Left colon (tissue), 2 donors: ENCODE results near the gene TCEAL7. TPM values are rescaled to one million over a fixed set of nuclear protein-coding genes. Genes with fewer than 3 reads are reported as not detected.
A peak's percentile ranks its signal among the peaks of the same experiment; 100 is the strongest.
"Not testable (repeated sequence)": the region's sequence is repeated elsewhere in the genome, so short reads cannot be mapped to it uniquely, and the experiment has no call there.

Experiments used
- ATAC-seq: fragments of 200-7000 bp; cut with Tn5 transposase; one replicate; pipeline ENCODE4 v1.9.1; 2020; ENCODE audit warnings: mild to moderate bottlenecking, moderate library complexity
- DNase-seq, 2 donors: peaks; one replicate each; pipeline ENCODE4 v3.0.0-alpha.2; 2020
- intact Hi-C, 2 donors: fragments of 100-400 bp; cut with DNase I in 1 of 2; cut with micrococcal nuclease in 1 of 2; formaldehyde crosslinking; loops; one replicate each; pipeline versions ENCODE4 v1.11.2 to v1.14.0; 2022; cut with DNase I, micrococcal nuclease
- long read RNA-seq: library from polyadenylated mRNA; unstranded; transcript quantifications from one replicate; pipeline ENCODE4 v2.0.0, GENCODE V29; 2021
- total RNA-seq, 2 donors: library from RNA; stranded (reverse); fragmentation: NEBNext Ultra II Directional; extraction: Animal tissue kit (Norgen Biotek cat#: 25700); gene quantifications; one replicate each; pipeline ENCODE4 v1.2.1, GENCODE V29; 2021
- donor health status: DM: no; HTN: no; CAD: no.
- donor health status: DM: yes; HTN: yes; CAD: no.

The TCEAL7 gene, protein sequence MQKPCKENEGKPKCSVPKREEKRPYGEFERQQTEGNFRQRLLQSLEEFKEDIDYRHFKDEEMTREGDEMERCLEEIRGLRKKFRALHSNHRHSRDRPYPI
- 1 to 10 TPM; 1.3 to 4.8 TPM for total RNA-seq
- long read RNA-seq, result 0 reads

DNA sequence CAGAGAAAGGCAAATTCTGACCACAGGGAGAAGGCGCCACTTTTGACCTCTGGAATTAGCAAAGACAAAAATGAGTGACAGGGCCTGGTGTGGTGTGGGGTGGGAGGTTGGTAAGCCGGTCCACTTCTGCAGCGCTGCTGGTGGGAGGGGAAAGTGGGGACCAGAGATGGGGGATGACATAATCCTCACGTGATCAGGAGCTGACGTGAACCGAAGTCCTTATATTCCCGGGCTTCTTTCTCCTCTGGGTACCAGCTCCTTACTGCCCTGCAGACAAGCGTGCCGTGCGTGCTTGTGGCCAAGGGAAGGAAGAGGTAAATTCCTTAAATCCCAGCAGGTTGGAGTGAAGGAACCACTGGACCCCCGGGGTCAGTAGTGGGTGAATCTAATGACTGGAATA, at the start of gene TCEAL7:
Gene TCEAL7, plus strand, starts transcription at position 249 of the 400 bp plus-strand sequence. CDS start 1,165 bp downstream, outside the sequence.
- DNase-seq (no peak), ATAC-seq (no peak)
- intact Hi-C loops, result no loop called here

DNA sequence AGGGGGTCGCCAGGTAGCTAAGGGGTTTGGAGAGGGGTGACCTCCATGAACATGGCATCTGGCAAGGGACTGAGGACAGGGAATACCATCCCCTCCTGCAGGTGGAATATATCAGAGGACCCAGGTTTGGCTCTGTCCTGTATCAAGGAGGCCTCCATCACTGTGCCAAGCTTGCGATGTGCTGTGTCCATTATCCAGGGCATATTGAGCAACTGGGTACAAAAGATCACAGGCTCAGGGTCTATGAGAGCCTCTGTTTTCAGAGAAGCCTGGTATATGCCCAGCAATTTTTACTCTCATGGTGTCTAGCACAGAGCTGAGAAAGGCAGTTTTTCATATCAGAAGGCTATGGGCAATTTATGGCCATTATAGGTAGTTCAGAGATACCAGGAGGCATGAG, 36.9 kb upstream of the TCEAL7 start:
- ATAC-seq (no peak), DNase-seq (no peak)
- intact Hi-C loops, result no loop called here

DNA sequence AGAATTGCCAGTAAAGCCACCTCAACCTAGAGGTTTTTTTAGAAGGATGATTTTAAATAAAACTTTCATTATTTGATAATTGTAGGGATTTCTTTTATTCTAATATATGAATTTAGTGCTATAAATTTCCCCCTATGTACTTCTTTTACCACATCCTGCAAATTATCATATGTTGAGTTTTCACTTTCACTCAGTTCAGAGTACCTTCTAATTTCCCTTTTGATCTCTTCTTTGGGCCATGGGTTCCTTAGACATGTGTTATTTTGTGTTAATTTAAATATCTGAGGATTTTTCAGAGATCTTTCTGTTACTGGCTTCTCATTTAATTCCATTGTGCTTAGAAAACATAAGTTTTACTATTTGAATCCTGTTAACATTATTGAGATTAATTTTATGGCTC, 25.3 kb upstream of the TCEAL7 start:
- intact Hi-C loops, result no loop called here
- ATAC-seq (no peak), DNase-seq (no peak)

DNA sequence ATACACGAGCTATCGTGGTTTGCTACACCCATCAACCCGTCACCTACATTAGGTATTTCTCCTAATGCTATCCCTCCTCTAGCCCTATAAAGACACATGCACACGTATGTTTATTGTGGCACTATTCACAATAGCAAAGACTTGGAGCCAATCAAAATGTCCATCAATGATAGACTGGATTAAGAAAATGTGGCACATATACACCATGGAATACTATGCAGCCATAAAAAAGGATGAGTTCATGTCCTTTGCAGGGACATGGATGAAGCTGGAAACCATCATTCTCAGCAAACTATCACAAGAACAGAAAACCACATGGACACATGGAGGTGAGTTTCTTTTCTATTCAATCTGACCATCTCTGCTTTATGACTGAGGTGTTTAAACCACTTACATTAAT, 24.4 kb upstream of the TCEAL7 start:
- intact Hi-C loops, ATAC-seq, DNase-seq: not testable (repeated sequence)

DNA sequence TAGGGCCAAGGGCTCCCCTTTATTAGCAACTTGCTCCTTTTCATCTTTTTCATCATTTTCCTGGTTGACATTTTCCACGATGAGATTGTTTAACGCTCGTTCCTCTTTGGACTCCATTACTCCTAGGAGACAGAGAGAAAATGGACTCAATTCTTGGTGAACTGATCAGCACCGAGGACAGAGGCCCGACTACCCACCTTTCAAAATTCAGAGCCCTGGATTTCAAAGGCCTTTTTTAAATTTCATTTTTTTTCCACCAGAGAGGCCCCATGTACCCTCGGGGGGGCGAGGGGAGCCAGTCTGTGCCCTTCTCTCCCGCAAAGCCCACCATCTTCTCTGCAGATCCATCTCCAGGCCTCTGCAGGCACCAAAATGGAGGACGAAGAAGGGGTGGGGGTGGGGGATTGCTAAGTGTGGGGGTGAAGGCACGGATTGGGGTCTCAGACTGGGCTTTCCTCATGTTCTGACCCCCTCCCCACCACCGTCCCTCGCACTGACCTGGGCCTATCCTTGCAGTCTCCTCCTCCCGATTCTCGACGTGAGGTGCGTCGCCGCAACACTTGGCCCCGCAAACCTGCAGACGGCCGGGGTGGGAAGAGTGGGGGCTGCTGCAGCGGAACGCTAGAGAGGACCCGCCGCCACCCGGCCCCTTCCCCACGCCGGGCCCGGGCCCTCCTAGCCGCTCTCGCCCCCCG, 20.0 kb upstream of the TCEAL7 start:
- ATAC-seq (peak; percentile 16), DNase-seq (no peak)
- intact Hi-C loops, result no loop called here

DNA sequence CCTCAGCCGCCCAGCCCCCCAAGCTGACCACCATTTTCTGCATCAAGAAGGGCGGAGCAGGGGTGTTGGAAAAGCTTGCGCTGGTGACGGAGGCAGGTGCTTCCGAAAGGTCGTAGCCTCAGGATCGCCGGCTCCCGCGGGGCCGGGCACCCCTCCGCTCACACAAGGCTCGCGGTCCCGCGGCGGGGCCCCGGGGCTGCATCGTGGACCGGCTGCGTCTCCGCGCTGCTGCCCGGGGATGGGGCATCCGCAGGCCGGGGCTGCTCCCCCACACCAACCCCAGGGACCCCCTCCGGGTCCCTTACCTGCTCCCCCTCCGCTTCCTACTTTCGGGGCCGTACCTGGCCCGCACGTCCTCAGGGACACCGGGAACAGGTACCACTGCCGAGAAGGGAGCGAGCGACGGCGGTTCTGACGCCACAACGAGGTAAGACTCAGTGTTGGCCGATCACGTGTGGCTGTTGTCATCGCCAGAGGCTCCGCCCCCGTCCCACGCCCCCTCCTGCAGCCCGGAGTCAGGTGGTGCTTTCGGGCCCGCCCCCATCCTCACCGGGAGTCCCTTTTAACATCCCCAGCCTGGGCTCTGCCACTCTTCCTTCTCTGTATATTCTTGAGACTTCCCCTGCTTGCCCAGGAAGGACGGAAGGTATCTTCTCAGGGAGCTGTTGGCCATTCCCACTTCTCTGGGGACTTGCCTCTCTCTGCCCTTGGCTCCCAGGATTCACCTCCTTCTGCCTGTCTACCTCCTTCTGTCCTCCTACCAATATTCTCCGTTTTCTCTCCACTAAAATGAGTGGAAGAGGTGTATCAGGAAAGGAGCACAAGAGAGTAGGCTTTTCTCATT, 19.3 kb upstream of the TCEAL7 start, which contains the start of gene BEX2:
Gene BEX2, minus strand, starts transcription at position 436 of the 844 bp plus-strand sequence. CDS start 1,014 bp downstream, outside the sequence.
- DNase-seq (peak; percentile 84 to 85), ATAC-seq (peak; percentile 100)
- intact Hi-C loops, result no loop called here

DNA sequence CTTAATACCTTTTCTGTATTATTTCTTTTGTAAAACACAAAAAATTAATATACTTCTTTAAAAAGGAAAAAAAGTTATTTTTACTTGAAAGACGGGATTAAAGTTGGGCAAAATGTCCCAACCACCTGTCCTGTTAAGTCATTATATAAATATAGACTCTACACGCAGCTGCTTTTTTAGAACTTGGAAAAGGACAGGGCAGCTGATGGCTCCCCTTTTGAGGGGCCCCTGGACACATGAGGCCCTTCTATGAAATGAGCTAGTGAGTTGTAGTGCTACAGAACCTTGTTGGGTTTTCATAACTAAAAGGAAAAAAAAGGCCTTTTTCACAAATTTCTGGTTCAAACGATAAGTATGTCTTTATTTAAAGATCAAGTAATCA, 18.6 kb upstream of the TCEAL7 start:
- no peak for DNase-seq
- intact Hi-C loops, result no loop called here
- no peak for ATAC-seq

DNA sequence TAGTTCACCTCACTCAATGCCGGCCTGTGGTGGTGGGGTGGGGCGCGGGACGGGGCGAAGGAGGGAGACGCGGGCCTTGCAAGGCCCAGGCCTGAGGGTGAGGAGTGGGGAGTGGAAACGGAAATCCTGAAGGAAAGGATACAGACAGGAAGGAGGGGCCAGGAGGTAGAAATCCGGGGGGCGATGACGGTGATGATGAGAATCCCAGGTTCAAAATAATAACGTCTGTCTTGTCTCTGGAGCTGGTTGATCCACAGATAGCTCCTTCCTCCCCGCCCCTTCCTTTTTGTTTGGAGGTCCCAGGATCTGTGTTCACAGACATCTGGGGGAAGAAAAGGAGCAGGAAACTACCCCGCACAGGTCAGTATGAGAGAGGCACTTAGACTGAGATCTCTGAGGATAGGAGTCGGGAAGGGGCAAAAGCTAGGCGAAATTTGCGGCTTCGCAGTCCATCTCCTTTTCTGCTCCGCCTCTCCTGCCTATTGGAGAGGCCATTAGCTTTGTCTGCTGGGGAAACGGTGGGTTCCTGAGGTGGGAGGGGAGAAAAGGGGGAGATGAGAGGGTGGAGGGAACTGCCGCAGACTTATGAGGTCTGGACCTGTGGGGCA, 746 bp downstream of the TCEAL7 start:
- intact Hi-C loops, result no loop called here
- DNase-seq (no peak), ATAC-seq (no peak)

DNA sequence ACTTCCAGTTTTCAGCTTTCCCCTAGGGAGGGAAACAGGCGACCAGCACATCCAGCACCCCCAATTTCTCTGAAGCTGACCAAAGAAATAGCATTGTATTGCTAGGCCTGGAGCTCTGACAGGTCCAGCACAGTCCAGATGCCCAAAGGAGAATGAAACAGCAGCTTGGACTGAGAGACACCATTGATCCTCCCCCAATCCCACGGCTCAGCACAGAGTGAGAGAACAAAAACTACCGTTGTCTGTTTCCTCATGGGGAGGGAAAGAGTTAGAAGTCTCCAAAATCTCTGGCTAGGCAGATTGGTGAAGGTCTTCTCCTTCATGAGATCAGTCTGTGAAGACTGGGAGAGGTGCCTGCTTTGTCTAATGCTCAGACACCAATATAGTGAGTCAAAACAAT, 8.6 kb downstream of the TCEAL7 start:
- DNase-seq (no peak), ATAC-seq (no peak)
- intact Hi-C loops, result no loop called here

DNA sequence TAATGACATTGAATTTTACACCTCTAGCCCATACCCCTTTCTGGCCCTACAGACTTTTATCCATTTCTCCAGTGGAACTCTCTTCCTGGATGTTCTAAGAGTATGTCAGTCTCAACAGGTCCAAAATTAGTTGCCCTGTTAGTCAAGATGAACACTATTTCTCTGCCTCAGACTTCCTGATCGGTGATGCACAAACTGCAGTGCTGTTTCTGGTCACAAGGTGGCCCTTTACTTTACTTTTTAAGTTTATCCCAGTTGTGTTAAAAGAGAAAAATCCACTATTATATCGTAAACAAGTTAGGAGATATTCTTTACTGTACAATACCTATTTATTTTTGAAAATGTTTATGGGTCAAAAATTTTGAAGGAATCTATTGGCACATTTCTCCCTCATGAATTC, 13.1 kb downstream of the TCEAL7 start:
- ATAC-seq (peak; percentile 49), DNase-seq (peak in 1 of 2 donors; percentile 53)
- intact Hi-C loops, result loop anchor here in 1 of 2 donors (2.0 kb wide), 1 partner anchor 122 kb away; no protein-coding TSS in a partner anchor

DNA sequence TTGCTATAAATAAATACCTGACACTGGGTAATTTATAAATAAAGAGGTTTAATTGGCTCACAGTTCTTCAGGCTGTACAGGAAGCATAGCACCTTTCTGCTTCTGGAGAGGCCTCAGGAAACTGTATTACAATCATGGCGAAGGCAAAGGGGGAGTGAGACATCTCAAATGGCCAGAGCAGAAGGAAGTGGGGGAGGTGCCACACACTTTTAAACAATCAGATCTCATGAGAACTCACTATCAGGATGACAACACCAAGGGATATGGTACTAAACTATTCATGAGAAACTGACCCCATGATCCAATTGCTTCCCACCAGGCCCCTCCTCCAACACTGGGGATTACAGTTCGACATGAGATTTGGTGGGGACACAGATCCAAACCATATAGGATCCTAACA, 14.6 kb downstream of the TCEAL7 start:
- intact Hi-C loops, result no loop called here
- no peak for ATAC-seq
- no peak for DNase-seq

DNA sequence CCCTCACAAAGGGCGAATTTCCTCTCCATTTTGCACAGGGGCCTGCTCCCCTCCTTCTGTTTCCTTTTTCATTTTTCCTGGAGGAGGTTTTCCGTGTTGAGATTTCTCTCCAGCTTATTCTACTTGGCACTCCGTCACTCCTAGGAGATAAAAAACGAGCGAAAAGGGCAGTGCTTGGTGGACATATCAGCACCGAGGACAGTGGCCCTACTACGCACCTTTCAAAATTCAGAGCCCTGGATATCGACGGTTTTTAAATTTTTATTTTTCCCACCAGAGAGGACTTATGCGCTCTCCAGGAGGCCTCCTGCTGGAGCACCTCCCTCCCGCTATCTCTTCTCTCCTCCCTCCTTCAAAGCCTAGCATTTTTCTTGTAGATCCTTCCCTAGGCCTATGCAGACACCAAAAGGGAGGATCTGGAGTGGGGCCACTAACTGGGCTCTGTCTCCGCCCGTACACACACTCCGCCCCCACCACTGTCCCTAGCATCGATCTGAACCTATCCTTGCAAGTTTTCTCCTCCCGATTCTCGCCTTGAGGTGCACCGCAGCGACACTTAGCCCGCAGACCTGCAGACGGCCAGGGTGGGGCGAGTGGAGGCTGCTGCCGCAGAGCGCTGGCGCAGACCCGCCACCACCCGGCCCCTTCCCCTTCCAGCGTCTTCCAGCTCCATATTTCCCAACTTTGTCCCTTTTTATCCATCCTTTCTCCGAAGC, 17.8 kb downstream of the TCEAL7 start:
- intact Hi-C loops, result no loop called here
- ATAC-seq (no peak), DNase-seq (no peak)

DNA sequence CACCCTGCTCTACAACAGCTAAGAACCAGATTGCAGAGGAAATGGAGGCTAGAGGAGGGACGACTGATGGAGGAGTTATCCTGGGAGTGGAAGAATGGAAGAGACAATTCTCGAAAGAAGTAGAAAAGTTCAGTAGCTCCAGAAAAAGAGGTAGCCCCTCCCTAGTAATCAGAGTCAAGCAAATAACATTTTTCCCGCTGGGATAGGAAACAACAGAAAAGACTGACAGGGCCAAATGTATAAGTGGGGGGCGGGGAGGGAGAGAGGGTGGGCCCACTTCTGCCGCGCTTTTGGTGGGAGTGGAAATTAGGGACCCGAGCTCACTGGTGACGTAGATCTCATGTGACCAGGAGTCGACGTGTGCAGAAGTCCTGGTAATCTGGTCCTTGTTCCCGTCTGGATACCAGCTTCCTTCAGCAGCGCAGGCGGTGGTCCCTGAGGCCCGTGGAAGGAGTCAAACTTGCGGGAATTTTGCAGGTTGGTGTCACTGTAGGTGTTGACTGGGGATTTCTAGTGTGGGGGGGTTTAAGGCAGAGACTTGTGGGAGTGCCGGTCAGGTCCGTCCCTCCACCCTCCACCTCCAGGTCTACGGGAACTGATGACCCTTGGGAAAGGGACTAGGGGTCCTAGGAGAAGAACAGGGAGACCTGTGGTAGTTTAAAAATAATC, 26.2 kb downstream of the TCEAL7 start, which contains the start of gene TCEAL9:
Gene TCEAL9, plus strand, starts transcription at position 377 of the 669 bp plus-strand sequence. CDS start 1,179 bp downstream, outside the sequence.
- intact Hi-C loops, result no loop called here
- DNase-seq (peak; percentile 59 to 62), ATAC-seq (peak; percentile 85)

DNA sequence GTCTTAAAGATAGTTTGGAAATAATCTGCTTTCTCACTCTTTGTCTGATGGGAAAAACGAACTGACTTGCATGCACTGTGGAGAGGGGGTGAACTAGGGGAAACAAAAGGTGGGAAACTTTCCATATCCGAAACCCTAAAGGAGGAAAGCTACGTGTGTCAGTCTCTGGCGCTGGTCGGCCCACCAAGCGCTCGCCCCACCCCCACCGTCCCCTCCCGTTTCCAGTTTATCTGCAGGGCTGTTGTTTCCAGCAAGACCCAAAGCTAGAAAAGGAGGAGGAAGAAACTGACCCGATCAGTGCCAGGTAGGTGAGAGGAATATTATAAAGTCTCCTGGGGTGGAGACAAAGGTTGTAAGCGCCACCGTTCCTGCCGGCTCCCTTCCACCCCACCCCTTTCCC, 26.8 kb downstream of the TCEAL7 start:
- intact Hi-C loops, result no loop called here
- ATAC-seq, result peak; percentile 88
- peak in 1 of 2 donors; percentile 48 for DNase-seq

DNA sequence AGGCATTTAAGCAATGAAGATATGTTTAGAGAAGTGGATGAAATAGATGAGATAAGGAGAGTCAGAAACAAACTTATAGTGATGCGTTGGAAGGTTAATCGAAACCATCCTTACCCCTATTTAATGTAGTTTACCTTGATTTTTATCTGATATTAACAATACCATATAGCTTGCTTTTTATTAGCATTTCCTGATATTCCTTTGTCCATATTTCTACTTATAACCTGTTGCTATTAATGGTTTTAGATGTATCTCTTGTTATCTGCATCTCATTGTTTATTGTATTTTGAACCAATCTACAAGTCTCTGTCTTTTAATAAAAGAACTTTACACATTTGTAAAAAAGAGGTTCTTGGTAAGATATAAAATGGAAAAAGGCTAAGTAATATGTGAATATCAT, 27.8 kb downstream of the TCEAL7 start:
- DNase-seq (no peak), ATAC-seq (no peak)
- intact Hi-C loops, result no loop called here

DNA sequence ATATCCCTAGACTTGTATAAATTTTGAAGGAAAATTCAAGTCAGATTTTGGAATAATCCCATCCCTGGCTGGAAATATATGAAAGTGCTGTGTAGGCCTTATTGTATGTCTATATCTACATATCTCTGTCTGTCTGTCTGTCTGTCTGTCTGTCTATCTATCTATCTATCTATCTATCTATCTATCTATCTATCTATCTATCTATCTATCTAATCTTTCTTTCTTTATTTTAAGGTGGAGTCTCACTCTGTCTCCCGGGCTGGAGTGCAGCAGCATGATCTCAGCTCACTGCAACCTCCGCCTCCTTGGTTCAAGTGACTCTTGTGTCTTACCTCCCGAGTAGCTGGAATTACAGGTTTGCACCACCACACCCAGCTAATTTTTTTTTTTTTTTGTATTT, 29.6 kb downstream of the TCEAL7 start:
- ATAC-seq, DNase-seq, intact Hi-C loops: not testable (repeated sequence)

DNA sequence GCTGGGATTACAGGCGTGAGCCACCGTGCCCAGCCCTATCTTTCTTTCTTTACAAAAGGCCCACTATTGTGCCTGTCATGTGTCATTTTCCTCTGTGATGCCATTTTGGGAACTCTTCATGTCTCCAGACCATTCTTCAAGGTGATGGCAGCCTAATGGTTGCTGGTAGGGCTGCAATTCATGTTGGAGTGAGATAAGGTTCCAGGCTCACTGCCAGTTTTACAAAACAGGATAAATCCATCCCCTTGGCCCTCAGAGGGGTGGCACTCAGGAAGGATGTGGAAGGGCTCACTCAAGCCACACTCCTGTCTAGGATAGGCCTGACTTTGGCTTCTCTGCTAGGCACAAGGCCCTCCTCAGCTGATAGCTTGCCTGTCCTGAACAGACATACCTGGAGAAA, 30.1 kb downstream of the TCEAL7 start:
- intact Hi-C loops, result no loop called here
- no peak for DNase-seq

DNA sequence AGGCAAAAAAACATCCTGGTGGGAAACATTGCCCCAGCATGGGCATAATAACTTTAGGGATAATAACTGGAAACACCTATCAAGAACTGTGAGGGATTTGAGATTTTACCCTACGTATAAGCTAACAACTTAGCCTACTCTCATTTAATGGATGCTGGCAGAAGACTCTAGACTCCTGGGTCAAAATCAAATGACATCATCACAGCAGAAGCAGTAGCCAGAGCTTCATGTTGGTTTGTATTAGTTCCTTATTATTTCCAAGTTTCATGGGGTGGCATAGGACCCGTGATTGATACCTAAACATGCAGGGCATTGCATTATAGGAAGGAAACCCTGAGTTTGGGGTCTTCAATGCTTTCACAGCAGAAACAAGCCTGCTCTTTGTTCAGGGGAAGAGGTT, 30.9 kb downstream of the TCEAL7 start:
- no peak for DNase-seq
- ATAC-seq, result no peak
- intact Hi-C loops, result no loop called here

More for the DNA sequence above, 30.1 kb downstream of the TCEAL7 start:
- ATAC-seq, result no peak
